ENCODE measurements around the gene GNL1.
"Not testable (repeated sequence)": the region's sequence is repeated elsewhere in the genome, so short reads cannot be mapped to it uniquely, and the experiment has no call there.

Gene GNL1

DNA sequence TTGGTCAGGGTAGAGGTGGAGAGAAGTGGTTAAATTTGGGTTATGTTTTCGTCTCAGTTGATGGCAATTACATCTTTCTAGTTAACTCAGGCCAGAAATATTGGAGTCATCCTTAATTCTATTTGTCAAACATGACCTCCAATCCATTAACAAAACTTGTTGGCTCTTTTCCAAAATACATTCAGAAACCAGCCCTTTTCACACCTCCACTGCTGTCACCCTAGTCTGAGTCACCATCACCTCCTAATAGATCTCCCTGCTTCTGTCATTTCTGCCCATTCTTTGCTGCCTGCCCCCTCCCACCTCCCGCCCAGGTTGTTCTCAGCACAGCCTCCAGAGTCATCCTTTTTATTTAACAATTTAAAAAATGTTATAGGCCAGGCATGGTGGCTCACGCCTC lies 12.0 kb upstream of the GNL1 start:
- DNase-seq, result no peak

DNA sequence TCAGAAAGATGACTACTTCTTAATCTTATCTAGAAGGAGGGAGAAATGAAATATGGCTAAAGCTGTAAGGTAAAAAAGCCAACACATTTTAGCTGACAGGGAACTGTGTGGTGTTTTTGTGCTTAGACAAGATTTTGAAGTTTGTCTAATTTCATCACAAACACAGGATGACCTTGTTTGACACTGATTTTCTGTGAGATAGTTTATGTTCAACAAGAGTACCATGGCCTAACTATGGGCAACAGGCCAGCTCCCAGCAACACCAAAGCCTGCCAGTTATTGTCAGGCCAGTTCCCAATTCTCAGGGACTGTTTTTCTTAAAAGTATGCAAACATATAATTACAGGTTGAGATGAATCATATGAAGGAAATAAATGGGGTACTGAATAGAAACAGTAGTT lies 9.5 kb upstream of the GNL1 start:
- no peak for DNase-seq

DNA sequence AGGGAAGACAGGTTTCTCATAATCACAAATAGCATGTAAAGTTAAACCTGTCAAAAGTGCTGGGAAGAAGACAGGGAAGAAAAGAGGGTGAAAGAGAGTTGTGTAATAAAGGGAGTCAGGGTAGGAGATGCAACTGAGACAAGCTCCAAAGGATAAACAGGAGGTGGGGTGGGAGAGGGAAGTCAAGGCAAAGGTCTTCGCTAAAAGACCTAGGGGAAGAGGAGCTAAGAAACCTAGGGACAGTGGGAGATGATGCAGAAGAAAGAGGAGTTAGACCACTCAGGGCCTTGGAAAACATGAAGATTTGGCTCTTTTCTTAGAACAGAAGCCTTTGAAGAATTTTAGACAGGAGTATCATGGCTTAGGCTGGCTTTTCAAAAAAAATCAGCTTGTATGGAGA lies 7.8 kb upstream of the GNL1 start:
- no peak for DNase-seq

DNA sequence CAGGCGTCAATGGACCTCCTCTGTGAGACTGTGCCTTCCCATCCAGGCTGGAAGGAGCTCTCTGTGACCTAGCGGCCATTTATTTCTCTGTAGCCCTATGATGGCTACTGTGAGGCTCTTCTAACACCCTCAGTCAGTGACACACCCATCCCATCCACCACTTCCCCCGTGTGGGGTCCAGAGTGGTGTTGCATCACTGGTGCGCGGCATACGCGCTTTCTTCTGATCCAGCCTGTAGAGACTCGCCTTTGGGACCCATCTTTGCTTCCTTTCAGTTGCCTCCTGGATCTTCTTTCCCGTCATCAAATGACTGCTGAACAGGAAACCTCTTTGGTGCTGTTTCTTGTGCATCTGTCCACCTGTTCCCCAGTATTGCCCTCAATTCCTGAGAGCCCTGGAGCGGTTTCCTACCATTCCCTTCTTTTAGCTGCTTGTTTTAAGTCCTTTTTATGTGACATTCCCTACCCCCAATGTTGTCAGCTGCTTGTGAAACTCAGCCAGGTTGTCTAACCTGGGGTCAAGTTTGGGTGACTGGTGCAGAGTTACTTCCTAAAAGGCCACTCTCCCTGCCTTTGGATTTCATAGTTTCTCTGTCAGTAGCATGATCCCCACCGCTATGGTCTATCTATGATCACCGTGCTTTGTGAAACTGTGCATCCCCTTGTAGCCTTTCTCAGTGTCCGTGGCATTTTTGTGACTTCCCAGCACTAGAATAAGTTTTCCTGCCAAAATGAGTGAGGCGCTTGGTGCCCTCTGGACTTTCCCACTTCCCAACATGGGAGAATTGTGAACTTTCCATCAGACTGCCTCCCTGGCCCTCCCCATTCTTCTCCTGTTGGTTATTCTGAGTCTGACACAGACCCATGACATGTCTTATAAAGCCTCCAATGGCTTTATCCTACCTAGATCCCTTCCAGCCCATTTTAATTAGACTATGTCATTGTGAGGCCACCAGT lies 6.5 kb upstream of the GNL1 start:
- DNase-seq, result no peak

DNA sequence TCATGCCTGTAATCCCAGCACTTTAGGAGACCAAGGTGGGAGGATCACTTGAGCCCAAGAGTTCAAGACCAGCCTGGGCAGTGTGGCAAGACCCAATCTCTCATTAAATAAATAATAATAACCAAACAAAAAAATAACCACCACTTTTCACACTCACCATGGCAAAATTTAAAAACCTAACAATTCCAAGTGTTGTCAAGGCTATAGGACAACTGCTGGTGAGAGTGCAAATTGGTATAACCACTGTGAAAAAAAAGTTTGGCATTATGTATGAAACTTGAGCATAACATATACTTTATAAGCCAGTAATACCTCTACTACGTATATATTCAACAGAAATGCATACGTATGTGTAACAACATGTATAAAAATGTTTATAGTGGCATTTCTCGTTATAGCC lies 4.6 kb upstream of the GNL1 start:
- DNase-seq, result no peak

DNA sequence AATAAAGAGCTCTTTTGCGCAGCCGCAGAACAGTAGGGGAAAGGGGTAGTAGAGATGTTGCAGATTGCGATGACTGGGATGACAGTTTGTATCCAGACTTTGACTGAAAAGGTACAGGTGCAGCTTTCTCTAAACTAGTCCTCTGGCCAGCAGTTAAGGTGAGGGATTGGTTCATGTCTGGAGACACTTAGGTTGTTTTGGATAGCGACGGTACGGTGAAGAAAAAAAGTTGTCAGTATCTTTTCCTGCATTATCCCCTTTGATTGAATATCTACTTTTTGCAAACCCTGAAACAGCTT lies 1.3 kb upstream of the GNL1 start:
- no peak for DNase-seq

DNA sequence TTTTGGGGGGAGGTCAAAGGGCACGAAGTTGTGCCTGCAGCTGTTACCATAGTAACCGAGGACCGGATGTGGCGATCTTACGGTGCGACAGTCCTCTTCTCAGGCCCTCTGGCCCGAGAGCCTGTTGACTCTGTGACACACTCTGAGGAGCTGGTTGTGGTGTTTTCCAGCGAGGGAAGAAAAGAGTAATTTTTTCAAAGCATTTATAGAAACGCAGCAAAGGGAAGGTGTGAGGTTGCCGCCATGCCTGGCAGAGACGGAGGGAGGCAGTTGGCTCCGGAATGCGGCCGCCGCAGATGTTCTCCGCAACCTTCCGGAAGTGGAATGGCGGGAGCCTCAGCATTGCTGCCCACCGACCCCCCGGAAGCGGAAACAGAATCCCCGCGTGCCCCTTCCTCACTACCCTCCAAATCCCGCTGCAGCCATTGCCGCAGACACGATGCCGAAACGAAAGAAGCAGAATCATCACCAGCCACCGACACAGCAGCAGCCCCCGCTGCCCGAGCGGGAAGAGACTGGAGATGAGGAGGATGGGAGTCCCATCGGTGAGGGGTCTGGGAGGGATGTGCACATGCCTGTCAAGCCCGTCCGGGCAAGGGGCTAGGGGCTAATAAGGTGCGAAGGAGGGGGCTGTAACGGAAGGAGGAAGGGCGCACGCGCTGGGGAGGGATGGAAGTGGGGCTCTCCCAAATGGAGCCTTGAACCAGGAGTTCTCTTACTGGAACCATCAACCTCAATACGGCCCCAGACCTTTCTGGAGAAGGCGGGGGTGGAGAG lies 805 bp upstream of the GNL1 start, which contains the start of gene PRR3:
PRR3 (plus strand) TSS at position 390 of the 777 bp plus-strand sequence; CDS start at position 440, 50 bp downstream.
- DNase-seq, result peak; percentile 93

DNA sequence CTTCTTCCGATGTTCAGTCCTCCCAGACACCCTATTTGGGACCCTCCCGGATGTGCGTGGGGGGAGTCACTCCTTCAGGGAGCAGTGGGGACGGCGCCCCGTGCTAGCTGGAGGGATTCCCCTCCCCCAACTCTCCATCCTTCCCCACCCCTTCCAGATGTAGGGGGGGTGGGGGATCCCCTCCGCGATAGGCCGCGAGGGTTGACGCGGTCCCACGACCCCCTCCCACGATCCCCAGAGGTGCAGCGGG lies 548 bp downstream of the GNL1 start:
- DNase-seq, result no peak

DNA sequence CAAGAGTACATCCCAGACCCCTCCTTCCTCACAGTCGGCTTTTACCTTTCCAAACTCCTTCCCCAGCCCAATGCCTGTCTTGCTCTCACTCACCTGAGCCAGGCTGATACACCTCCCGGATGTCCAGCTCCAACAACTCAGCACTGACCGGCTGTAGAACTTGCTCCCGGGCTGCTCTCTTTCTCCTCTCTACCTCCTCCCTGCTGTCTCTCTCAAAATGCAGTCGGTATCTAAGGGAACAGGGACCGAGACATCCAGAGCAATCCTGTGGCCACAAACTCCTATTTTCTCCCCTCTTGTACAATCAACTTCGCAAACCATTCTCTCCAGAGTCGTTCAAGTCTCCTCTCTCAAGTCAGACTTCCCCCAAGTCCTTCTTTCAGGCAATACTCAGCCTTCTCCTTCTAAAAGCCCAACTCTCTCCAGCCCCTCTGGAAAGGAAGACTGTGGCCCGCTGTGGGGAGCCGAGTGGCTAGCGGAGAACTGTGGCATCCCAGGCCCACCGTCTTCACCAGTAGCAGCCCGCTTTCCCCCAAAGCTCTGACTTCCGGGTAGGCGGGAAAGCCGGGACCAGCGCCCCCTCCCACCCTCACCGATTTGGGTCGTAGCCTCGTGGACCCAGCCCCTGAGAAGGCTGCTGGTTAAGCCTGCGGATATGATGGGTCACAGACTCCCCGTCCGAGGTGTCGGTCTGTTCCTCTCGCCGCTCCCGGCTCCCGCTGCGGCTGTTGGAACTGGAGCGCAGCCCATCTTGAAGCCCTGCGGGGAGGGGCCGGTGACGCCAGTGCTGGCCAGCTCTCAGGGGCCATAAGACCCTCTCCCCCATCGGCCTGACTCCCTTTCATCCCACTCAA lies 1.1 kb downstream of the GNL1 start:
- DNase-seq, result peak; percentile 69

DNA sequence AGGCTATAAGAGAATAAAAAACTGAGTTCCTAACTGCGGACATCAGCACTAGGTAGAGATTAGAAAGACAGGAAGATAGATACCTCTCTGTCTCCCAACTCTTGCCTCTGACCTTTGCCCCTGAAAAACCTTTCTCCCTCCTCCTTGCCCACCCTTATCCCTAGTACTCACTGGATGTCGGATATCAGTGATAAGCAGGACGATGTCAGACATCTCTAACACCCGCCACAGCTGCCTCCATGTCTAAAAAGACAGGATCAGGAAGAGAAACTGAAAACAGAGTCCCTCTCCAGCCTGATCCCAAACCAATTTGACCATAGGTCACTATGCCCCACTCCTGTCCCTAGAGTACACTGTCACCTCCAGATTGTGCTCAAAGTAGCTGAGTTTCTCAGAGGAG lies 1.9 kb downstream of the GNL1 start:
- DNase-seq, result no peak

DNA sequence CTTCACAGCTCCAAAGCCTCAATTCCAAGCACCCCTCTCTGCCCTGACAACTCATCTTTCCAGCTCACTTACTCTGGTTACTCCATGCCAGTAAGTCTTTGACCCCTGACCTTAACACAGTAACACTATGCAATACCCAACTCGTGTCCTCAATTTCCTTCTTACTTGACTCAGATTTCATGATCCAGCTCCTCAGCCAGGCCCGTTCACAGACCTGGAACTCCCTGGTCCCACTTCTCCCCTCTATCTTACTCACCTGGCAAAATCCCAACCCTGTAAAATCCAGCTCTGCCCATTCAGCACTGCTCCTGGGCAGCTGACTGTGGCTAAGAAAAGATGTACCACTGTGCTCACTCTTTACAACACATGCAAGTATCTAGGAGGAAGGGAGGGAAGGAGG lies 7.9 kb downstream of the GNL1 start:
- DNase-seq, result no peak

DNA sequence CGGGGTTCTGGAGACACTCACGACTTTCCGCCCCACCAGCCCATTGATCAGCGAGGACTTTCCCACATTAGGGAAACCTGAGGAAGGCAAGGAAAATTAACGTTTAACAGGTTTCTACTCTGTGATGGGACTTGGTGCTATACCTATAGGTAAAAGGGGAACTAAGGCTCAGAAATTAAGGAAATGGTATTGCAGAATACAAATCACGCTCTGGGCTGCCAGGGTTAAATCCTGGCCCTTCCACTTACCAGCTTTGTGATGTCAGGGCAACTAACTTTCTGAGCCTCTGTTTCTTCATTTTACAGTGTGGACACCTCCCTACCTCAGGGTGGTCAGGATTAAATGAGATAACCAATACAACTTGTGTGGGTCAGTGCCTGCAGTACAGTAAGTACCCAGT lies 8.8 kb downstream of the GNL1 start:
- no peak for DNase-seq

DNA sequence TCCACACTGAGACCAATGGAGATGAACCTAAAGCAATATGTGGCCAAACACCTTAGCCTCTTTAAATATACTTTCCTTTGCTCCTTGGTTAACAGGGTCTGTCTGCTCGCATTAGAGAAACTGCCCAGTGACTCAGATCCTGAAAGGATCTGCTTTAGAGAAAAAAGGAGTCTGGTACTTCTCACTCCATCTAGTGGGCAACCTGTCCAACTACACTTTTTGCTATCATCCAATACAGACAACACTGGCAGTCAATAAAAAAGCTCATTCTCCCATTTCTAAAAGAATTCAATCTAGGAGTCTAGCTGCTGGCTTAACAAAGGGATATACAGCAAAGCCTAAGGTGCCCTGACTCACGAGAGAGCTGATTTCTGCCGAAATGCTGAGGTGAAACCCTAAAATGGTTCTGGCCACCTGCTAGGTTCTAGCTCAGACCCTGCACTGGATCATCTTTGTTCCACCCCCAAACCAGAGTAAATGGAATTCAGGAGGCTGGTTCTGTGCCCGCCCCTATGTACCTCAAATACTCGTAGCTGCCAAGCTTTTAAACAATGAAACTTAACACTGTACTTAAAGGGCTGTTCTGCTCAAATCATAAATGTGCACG lies 11.5 kb downstream of the GNL1 start:
- DNase-seq, result no peak

DNA sequence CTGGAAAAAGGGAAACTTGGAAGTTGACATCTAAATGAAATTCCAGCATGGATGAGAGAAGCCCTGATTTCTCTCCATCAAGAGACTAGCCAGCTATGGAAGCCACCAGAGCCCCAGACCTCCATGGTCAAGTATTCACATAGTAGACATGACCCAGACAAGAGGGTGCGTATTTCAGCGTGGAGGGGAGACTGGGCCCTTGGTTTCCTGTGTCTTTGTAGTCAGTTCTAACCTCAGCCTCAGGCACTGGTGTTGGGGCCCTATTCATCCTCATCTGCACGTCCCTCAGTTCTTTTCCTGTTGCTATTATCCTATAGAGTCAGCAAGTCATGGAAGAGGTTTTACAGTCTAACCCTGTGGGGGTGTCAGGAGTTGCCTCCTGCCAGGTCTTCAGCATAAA lies 12.5 kb downstream of the GNL1 start:
- no peak for DNase-seq

DNA sequence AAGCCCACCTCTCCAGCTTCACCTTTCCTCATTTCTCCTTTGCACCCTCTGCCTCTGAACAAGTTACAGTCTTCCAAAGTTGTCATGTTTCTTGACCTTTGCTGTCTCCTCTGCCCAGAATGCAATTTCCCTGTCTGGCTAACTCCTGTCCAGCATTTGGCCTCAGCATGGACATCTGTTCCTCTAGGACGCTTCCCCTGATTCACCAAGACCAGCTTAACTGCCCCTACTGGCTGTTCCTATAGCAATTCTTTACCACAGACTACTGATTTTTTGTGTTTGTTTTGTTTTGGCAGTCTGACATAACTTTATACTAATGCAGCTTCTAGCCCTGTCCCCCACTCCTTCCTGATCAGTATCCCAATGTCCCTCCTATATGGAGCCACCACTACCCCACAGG lies 13.4 kb downstream of the GNL1 start:
- DNase-seq, result no peak

DNA sequence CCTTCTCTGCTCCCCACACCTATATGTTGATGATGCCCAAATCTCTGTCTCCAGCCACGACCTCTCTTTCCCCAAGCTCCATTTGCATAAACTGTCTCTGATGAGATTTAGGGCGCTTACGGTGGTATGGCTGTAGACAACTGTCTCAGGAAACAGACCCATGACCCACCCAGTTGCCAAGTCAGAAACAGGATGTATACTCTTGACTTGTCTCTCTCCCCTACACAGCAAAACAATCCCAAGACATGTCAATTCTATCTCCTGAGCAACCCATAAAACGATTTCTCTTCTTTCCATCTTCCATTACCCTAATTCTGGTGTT lies 13.9 kb downstream of the GNL1 start:
- no peak for DNase-seq

DNA sequence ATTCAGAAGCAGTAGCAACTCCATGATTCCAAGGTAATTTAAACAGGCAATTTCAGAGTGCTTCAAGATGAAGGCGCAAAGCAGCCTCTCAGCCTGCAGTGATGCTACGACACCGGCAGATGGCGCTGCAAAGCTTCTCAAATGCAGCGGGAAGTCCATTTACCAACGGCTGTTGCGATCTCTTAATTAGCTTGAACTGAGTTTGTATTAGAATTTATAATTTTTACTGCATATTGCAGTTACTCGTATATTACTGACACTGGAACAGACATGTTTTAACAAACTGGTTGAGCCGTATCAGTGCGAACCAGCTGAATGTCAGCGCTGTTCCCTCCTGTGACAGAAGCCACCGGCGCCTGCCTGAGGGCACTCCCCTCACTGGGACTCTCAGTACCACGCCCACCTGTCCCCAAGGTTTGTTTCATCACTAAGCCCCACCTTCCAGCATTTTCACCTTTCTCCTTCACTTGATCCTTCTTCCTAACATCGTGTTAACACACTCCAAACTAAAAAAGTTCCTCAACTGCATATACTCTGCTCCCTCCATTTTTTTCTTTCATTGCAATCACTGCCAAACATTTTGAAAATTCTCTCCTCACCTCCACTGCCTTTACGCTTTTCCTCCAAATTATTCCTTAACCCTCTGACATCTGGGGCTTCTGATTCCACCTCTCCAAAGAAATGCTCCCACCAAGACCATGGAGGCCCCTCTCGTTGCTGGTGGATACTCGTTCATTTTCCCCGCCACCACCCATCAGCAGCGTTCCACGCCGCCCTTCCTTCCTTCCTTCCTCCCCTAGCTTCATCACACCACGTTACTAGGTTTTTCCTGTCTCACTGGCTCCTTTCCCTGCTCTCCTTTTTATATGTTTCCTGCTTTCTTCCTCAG lies 14.5 kb downstream of the GNL1 start:
- peak; percentile 89 for DNase-seq

DNA sequence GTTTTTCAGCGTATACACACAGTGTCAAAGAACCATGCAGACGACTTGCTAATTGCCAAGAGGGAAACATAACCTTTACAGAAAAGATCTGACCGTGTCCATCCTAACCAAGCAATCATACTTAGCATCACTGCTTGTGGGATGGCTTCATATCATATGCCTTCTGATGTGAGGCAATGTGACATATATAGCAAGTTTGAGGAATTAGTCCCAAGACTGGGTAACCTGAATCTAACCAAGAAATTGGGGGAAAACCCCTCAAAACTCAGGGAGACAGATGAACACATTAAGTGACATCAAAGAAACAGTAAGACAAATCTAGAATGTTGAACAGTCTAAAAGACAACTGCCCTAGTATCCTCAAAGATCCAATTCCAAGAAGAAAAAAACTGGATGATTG lies 18.4 kb downstream of the GNL1 start:
- DNase-seq, result no peak

DNA sequence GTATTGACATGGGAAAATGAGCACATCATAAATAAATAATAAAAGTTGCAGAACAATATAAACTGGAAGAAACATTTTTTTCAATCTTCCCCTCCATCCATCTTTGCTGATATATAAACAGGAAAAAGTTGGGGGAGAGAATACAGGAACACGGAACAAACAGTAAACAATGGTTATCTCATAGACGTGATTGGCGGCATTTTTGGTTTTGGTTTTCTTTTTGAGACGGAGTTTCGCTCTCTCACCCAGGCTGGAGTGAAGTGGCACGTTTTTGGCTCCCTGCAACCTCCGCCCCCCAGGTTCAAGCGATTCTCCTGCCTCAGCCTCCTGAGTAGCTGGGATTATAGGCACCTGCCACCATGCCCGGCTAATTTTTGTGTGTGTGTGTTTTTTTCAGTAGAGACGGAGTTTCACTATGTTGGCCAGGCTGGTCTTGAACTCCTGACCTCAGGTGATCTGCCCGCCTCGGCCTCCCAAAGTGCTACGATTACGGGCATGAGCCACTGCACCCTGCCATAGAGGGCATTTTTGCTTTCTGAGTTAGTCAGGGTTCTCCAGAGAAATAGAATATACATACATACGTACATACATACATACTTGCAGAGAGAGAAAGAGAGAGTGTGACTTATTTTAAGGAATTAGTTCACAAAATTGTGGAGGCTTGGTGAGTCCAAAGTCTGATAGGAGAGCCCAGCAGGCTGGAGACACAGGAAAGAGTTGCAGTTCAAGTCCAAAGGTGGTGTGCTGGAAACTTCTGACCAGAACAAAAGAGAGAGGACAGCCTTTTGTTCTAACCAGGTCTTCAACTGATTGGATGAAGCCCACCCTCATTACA lies 22.6 kb downstream of the GNL1 start:
- no peak for DNase-seq

DNA sequence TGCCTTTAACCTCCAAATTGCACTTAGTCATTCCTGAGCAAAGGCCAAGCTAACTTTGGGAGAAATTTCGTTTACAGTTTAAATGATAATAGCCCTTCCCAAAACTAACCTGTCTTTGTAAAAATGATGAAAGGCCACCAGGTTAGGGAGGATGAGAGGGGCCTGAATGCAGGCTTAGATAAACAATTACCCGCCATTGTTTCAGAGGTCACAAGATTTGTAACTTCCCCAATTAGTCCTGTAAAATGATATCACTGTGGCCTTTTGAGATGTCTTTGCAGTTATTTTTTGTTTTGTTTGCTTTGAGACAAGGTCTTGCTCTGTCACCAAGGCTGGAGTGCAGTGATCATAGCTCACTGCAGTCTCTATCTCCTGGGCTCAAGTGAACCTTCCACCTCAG lies 26.3 kb downstream of the GNL1 start:
- DNase-seq, result no peak

DNA sequence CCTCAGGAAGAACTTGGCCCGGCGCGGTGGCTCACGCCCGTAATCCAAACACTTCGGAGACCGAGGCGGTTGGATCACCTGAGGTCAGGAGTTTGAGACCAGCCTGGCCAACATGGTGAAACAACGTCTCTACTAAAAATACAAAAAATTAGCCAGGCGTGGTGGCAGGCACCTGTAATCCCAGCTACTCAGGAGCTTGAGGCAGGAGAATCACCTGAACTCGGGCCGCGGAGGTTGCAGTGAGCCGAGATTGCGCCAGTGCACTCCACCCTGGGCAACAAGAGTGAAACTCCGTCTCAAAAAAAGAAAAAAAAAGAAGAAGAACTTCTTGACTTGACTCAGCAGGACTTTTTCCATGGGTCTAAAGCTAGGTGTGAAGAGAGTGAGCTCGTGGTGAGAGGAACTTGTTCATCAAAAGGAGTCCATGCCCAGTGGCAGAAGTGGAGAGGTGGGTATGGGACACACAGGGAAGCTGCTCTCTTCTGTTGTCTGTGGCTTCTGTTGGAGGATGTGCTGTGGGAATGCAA lies 26.9 kb downstream of the GNL1 start:
- not testable (repeated sequence) for DNase-seq
